ENCODE measurements around the gene WNT3A. TPM values are rescaled to one million over a fixed set of nuclear protein-coding genes. Genes with fewer than 3 reads are reported as not detected.

Gene WNT3A
- total and polyA plus RNA-seq, 2 donors (not counting 3 experiments of a cell fraction or from before 2014, with no cell fraction given), result not detected

DNA sequence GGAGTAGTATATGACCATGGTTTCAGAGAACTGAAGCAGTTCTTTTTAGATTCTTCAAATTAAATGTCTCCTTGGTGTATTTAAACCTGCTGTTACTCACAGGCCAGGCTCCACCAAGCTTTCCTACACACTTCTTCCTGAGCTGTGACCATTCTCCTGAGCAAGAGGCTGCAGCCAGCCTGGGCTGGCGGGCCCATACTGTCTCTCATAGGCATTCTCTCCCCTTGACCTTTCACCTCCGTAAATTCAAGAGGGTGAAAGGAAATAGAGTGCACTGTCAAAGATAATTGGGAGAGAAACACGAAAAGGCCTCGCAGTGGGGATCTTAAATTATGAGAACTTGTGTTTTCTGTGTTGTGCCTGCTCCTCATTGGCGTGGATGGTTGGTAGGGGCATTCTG is 78.0 kb downstream of the WNT3A start:
- H3K36me3 ChIP-seq (ENCODE audit: control insufficient read depth in 2 of 2, extremely low read depth in 1 of 2, insufficient read depth in 2 of 2, low read length in 2 of 2), result peaks cover 0 to 5% of the 10 kb centered on the region in 2 experiments
- no peak overlapping the region for H2AFZ ChIP-seq (ENCODE audit: low read depth, low read length)
- H3K27ac ChIP-seq (ENCODE audit: insufficient read depth, low read depth, low read length), result peak overlapping the region; percentile 94
- no peaks in the 10 kb centered on the region for H3K9me1 ChIP-seq (replicated peaks; ENCODE audit: control insufficient read depth, extremely low read depth, insufficient read depth, low read length)
- FAIRE-seq, result no peak
- no peaks in the 10 kb centered on the region for H3K9me3 ChIP-seq (replicated peaks; ENCODE audit: control insufficient read depth, insufficient read depth, low read length)
- TF ChIP-seq POLR2AphosphoS5 (IDR thresholded peaks at IDR 0.05; ENCODE audit: insufficient read depth, low read depth, low read length) (no peak), FOS (IDR thresholded peaks at IDR 0.05; ENCODE audit: borderline replicate concordance, insufficient read depth, low read length) (no peak), POLR2A (IDR thresholded peaks at IDR 0.05; ENCODE audit: low read depth, low read length) (no peak), MYC (IDR thresholded peaks at IDR 0.05; ENCODE audit: low read depth, low read length) (no peak), CTCF (IDR thresholded peaks at IDR 0.05; ENCODE audit: extremely low read depth in 1 of 2, insufficient read depth in 1 of 2, low read depth in 1 of 2, low read length in 2 of 2) (no peak), GATA2 (IDR thresholded peaks at IDR 0.05; ENCODE audit: insufficient read depth, insufficient read length, low read depth, low read length) (no peak), EZH2 (IDR thresholded peaks at IDR 0.05; ENCODE audit: borderline replicate concordance, low read depth, low read length, severe bottlenecking) (no peak), JUN (IDR thresholded peaks at IDR 0.05; ENCODE audit: borderline replicate concordance, insufficient read depth, insufficient read length, low read depth) (no peak)
- TF ChIP-seq, protein P1, sequence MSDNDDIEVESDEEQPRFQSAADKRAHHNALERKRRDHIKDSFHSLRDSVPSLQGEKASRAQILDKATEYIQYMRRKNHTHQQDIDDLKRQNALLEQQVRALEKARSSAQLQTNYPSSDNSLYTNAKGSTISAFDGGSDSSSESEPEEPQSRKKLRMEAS (IDR thresholded peaks at IDR 0.05; ENCODE audit: insufficient read depth, insufficient read length), result no peak
- intact Hi-C loops (cut with micrococcal nuclease) (loop anchor here (1.0 to 10.0 kb wide), 8 partner anchors 18 to 602 kb away; partner anchors contain the start of genes JMJD4, MRPL55, SNAP47 and ZNF678), dilution Hi-C loops (cut with MboI; ENCODE audit: extremely low pct_ligation_motif_present, low sequenced_read_pairs) (no loop called here)
- H3K79me2 ChIP-seq (ENCODE audit: control insufficient read depth, insufficient read depth, low read length), result peaks cover 85% of the 10 kb centered on the region
- H4K20me1 ChIP-seq (replicated peaks; ENCODE audit: control insufficient read depth, extremely low read depth, insufficient read depth, low read length), result peaks cover 4% of the 10 kb centered on the region
- H3K4me3 ChIP-seq (replicated peaks in 1 of 3; ENCODE audit: insufficient read depth in 1 of 3, low read depth in 1 of 3, low read length in 3 of 3), result peak overlapping the region; percentile 24 to 86 (median 51)
- no TSS peak for BruUV-seq (replicated peaks)
- ChIA-PET POLR2A (interaction anchor here (1.0 kb wide), 1 partner anchor 81 kb away, joined by 3 read pairs; the partner anchor contains the start of gene IBA57), CTCF (interaction anchor here (2.4 to 2.5 kb wide), 2 partner anchors 17 to 85 kb away, joined by 9 to 10 read pairs; no protein-coding TSS in a partner anchor)
- no peaks in the 10 kb centered on the region for H3K27me3 ChIP-seq (ENCODE audit: control insufficient read depth in 2 of 2, insufficient read depth in 2 of 2, low read length in 2 of 2)
- H3K4me1 ChIP-seq (ENCODE audit: control insufficient read depth, extremely low read depth, insufficient read depth, low read length), result peaks cover 61% of the 10 kb centered on the region
- no peak for DNase-seq (ENCODE audit: low read depth, low spot score)
- H3K4me2 ChIP-seq (ENCODE audit: insufficient read depth, low read length), result peak overlapping the region; percentile 96
- H3K9ac ChIP-seq (replicated peaks; ENCODE audit: extremely low read depth, insufficient read depth, low read length), result peak overlapping the region; percentile 99

Data from endothelial cell of umbilical vein (primary cell).